ENCODE data around the gene TLR10.
"Not testable (repeated sequence)": the region's sequence is repeated elsewhere in the genome, so short reads cannot be mapped to it uniquely, and the experiment has no call there.

Gene TLR10

GRCh38 chr4:38782452-38783108, at the start of gene TLR10:
Gene TLR10 (minus strand): TSS chr4:38782990. CDS start chr4:38775590, 7,400 bp downstream.
- DNase-seq, result peak; percentile 87

GRCh38 chr4:38832206-38832605, 49.4 kb upstream of the TLR10 start:
- no peak for DNase-seq

DNA sequence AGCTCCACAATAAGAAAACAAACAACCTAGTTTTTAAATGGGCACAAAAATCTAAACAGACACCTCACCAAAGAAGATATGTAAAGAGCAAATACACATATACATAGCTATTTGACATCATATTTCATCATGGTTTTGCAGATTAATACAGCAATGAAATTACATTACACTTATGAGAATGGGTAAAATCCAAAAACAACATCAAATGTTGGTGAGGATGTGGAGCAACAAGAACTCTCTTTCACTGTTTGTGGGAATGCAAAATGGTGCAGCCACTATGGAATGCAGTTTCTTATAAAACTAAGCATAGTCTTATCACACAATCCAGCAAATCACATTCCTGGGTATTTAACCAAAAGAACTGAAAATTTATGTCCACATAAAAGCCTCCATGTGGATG, 48.9 kb upstream of the TLR10 start:
- DNase-seq, result no peak

GRCh38 chr4:38829237-38829636, 46.4 kb upstream of the TLR10 start:
- DNase-seq, result no peak

DNA sequence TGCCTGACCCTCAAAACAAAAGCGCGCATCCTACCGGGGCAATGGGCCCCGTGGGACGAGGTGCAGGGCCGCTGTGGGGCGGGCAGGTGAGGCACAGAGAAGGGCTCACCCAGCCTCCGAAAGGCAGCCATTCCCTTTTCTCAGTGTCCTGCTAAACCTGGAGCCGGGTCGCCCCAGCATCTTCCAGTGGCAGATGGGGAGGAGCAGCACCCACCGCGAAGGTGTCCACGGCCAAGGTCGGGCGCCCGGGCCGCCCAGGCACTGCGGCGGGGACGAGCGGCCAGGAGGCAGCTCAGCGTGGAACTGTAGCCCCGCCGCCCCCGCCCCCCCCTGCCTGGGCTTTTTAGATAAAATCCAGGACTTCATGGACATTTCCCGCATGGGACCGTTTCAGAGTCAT, 41.0 kb upstream of the TLR10 start:
- no peak for DNase-seq

- no peak for DNase-seq
These were observed 40.0 kb upstream of the TLR10 start for GRCh38 chr4:38822748-38823303.

DNA sequence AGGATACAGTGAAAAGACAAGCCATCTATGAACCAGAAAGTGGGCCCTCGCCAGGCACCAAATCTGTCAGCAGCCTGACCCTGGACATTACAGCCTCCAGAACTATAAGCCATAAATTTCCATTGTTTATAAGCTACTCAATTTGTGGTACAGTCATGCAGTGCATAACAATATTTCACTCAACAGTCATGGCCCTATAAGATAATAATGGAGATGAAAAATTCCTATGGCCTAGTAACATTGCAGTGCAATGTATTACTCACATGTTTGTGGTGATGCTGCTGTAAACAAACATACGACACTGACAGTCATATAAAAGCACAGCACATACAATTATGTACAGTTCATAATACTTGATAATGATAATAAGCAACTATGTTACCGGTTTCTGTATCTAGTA, 38.9 kb upstream of the TLR10 start:
- no peak for DNase-seq

DNA sequence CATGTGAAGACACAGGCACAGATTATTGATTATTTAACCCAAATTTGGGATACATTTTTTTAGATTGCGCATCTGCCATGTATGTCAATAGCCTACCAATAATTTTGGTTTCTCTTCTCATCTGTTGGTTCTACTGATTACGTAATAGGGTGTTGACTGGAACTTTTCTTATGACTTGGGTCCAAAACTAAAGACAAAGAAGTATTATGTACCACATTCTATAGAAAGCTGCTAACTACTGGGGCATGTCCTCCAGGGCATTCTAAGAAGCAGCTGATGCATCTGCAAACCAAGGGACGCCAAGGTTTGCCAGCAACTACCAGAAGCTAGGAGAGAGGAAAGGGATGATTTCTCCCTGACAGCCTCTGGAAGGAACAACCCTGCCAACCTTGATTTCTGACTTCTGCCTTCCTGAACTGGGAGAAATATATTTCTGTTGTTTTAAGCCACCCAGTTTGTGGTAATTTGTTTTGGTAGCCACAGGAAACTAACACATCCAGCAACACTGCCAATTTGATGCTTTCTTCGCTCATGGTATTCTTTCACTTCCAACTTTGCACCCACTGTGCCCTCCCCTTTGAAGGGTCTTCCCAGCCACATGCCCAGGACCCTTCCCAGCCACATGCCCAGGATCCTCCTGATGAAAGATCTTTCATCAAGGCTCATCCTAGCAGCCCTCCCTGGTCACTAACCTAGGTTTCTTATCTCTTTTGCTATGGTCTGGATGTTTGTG, 37.7 kb upstream of the TLR10 start:
- DNase-seq, result no peak

DNA sequence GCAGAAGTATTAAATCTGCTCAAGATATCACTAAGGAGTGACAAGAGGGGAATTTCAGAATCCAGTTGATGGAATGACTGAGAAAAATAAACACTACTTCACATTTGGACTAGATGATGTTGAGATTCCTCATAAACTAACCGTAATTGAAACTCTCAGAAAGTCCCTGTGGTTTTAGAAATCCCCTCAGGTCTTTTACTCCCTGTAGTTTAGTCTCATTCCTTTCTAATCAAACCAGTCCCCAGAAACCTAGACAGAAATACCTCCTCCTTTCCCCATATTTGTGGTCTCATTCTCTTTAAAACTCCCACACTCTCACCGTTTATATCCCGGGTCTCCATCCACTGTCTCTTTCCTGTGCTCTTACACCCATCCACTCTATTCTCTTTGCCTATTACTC, 36.8 kb upstream of the TLR10 start:
- DNase-seq, result no peak

DNA sequence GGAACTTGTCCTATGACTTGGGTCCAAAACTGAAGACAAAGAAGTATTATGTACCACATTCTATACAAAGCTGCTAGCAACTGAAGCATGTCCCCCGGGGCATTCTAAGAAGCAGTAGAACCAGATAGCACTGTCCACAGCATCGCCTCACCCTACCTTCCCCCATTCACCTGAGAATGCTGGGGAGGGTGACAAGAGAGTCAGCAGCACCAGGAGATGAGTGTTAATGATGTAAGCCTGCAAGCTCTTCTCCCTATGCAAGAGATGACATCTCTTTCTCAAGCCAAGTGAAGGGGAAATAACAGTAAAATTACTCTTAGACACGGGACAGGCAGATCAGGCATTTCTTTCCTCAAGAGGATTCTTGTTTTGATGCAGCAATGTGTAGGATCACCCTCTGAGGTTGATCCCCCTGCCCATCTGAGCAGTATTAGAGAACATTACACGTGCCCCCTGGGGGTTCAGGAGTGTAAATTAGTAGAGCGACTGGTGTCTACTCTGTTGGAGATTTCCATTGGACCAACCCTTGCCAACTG, 35.7 kb upstream of the TLR10 start:
- no peak for DNase-seq

- DNase-seq, result peak; percentile 38
These were observed 33.3 kb upstream of the TLR10 start for GRCh38 chr4:38815885-38816782.

- no peak for DNase-seq
These were observed 31.6 kb upstream of the TLR10 start for GRCh38 chr4:38814386-38814785.

- DNase-seq, result no peak
These were observed 28.5 kb upstream of the TLR10 start for GRCh38 chr4:38811297-38811696.

GRCh38 chr4:38807462-38807861, 24.7 kb upstream of the TLR10 start:
- not testable (repeated sequence) for DNase-seq

GRCh38 chr4:38806251-38806650, 23.5 kb upstream of the TLR10 start:
- not testable (repeated sequence) for DNase-seq

GRCh38 chr4:38805530-38806145, 22.8 kb upstream of the TLR10 start:
- peak; percentile 74 for DNase-seq

- DNase-seq, result peak; percentile 85
These were observed 22.0 kb upstream of the TLR10 start, which contains the start of gene TLR1 for GRCh38 chr4:38804654-38805295. Gene TLR1 (minus strand): TSS chr4:38804791. CDS start chr4:38798831, 5,960 bp downstream.

DNA sequence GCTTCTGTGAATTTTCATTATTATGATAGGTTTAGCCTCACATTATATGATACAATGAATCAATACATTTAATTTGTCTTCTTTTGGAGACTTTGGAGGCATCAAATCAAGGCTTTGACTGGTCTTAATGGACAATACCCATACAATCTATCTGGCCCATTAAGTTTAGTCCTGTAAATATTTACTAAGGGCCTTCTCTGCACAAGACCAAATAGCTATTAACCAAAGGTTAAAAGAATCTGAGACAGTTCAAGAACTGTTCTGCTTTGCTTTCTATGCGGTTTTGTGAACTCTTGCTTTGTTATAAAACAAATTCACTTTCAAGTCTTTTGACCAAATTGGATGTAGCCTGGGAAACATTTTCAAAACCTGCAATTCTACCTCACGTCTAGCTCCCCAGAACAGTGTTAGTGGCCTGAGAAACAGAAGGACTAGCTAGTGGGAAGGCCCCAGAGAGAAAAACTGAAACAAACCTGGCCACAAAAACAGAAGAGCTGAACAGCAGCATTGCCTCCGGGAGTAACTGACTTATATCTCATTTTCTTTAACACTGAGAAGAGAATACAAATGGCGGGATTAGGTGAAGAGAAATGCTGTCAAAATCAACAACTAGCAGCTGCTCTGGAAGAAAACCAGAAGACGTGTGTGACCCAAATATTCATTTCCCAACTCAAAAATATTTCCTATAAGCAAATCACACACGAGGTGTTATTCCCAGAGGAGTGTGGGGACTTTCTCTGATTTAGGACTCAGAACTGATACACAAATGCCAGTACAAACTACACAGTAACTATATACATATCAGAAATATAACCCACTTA, 21.3 kb upstream of the TLR10 start:
- peak; percentile 28 for DNase-seq

- no peak for DNase-seq
These were observed 20.0 kb upstream of the TLR10 start for GRCh38 chr4:38802561-38803355.

DNA sequence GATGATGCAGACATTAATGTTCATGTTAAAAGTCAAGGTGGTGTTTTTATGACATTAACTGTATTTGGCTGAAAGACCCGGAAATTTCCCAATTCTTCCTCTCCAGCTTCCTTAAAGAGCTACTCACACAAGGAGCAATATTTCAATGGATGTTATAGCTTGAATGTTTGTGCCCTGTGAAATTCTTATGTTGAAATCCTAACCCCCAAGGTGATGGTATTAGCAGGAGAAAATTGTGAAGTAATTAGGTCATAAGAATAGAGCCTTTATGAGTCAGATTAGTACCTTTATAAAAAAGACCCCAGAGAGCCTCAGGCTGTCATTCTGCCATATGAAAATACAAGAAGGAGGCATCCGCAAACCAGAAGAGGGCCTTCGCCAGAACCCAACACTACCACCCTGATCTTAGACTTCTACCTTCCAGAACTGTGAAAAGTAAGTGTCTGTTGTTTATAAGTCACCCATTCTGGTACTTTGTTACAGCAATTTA, 18.2 kb upstream of the TLR10 start:
- no peak for DNase-seq
